ENCODE results near the gene AKR1C3. TPM values are rescaled to one million over a fixed set of nuclear protein-coding genes. Genes with fewer than 3 reads are reported as not detected.
"Not testable (repeated sequence)": the region's sequence is repeated elsewhere in the genome, so short reads cannot be mapped to it uniquely, and the experiment has no call there.

AKR1C3 gene
- 10 to 100 TPM; 63.2 to 79.0 (median 74.3) TPM for polyA plus RNA-seq (ENCODE audit: insufficient read length in 3 of 3)

DNA sequence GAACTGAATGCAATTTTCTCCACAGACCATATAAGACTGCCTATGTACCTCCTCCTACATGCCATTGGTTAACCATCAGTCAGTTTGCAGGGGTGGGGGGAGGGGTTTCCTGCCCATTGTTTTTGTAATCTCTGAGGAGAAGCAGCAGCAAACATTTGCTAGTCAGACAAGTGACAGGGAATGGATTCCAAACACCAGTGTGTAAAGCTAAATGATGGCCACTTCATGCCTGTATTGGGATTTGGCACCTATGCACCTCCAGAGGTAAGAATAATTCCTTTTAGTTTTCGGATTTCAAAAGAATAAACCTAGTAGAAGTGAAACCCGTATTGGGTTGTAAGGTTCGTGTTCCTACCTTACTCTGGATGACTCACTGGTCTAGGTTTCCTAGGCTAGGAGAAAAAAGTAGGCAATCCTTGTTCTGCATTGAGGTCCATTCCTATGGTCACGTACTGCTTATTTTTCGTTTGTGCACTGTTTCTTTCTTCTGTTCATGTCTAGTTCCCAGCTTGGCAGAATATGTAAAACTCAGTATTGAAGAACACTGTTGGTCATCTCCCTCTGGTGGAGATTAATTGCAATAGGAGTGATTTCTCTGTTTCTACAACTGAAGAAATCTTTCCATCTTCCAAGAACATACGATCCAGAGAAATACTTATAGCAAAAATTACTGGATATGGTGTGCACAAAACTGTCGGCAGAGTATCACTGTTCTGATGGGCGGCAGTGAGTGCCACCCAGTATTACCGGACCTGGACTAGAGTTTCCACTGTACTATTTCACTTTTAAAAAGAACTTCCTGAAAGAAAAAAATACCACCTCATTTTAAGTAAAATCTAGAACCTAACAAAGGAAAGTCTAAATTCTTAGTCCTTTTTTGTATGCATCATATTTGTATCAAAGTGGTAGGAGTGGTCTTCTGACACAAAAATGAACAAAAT is at the start of gene AKR1C3:
AKR1C3 (plus strand) TSS at position 150 of the 941 bp plus-strand sequence; CDS start at position 181, 31 bp downstream.
- no peak for DNase-seq (ENCODE audit: low read depth in 3 of 3, low spot score in 2 of 3)

DNA sequence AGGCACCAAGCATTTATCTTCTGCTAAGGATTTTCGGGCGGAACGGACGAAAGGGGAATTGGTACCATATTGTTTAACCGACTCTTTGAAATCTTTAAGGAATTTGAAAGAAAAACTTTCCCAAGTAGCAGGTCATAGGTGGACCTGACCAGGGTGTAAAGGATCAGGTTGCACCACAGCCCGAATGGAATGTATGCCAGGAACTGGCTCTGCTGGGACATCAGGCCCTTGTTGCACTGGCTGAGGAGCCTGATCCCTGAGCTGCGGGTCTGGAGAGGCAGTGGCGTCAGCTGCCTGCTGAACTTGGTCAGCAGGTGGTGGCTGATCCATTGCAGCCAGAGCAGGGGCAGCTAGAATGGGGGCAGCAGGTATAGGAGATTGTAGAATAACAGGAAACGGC is 49.1 kb upstream of the AKR1C3 start:
- DNase-seq (ENCODE audit: low read depth in 3 of 3, low spot score in 2 of 3) = no peak

DNA sequence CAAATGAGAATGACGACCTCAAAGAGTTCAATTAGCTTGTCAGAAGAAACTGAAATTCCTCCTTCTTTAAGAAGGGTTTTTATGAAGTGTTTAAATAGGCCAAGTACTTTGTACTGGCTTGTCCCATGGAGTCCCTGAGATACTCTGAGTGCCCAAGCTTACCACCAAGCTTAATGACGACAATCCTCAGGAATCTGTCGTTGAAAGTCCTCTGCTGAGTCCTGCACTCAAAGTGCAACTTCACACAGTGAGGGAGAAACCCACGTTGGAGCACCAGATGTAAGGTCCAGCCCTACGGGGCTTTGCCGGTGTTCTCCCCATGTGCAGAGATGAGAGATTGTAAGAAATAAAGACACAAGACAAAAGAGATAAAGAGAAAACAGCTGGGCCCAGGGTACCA is 47.8 kb upstream of the AKR1C3 start:
- no peak for DNase-seq (ENCODE audit: low read depth in 3 of 3, low spot score in 2 of 3)

DNA sequence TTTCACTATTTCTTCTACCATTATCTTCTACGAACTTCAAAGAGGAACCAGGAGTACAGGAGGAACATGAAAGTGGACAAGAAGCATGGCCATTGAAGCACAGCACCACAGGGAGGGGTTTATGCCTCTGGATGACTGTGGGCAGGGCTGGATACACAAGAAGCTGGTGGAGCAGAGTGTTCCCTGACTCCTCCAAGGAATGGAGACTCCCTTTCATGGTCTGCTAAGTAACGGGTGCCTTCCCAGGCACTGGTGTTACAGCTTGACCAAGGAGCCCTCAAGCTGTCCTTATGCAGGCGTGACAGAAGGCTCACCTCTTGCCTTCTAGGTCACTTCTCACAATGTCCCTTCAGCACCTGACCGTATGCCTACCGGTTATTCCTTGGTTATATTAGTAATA is 47.2 kb upstream of the AKR1C3 start:
- not testable (repeated sequence) for DNase-seq (ENCODE audit: low read depth in 3 of 3, low spot score in 2 of 3)

DNA sequence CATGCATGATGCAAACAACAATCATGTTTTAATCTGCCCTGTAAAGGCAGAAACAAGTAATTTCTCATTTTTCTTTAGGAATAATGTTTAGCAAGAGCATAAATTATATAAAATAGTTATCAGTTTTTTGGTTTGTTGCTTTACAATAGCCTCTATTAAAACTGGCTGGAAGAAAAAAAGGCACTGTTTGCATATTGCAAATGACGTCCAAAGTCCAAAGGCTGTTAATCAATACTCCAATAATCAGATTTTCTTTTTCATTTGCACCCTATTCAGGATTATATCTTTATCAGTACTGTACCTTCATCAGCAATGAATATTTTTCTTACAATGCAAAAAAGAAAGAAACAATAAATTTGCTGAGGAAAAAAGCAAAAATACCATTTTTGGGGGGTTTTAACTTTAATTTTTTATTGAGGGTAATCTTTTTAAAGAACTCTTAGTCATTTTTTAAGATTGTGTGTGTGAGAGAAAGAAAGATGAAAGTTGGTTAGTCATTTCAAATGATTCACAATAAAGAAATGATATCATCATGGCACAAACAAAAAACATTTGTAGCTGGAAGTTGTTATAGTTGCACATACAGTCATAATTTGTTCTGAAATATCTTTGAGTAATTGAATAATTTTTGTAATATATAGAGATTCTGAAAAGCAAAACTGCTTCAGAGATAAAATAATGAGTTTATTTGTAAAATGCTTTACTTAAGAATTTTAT is 46.1 kb upstream of the AKR1C3 start:
- no peak for DNase-seq (ENCODE audit: low read depth in 3 of 3, low spot score in 2 of 3)

DNA sequence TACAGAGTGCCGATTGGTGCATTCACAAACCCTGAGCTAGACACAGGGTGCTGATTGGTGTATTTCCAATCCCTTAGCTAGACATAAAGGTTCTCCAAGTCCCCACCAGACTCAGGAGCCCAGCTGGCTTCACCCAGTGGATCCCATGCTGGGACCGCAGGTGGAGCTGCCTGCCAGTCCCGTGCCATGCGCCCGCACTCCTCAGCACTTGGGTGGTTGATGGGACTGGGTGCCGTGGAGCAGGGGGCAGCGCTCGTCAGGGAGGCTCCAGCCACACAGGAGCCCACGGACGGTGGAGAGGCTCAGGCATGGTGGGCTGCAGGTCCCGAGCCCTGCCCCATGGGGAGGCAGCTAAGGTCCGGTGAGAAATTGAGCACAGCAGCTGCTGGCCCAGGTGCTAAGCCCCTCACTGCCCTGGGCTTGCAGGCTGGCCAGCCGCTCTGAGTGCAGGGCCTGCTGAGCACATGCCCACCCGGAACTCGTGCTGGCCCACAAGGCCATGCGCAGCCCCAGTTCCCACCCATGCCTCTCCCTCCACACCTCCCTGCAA is 41.2 kb upstream of the AKR1C3 start:
- DNase-seq (ENCODE audit: low read depth in 3 of 3, low spot score in 2 of 3) = not testable (repeated sequence)

DNA sequence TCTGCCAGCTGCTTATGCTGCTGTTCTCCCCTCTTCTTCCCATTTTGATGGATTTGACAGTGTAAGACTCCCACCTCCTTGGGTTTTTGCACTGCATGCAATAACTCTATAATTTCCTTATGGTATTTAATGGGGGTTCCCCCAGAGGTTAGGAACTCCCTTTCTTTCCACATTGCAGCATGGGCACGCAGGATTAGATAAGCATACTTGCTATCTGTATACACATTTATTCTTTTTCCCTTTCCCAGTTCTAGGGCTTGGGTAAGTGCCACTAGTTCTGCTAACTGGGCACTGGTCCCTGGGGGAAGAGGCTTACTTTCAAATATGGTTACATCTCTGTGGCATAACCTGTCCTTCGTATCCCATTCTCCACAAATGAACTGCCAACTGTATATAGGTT is 39.4 kb upstream of the AKR1C3 start:
- not testable (repeated sequence) for DNase-seq (ENCODE audit: low read depth in 3 of 3, low spot score in 2 of 3)

DNA sequence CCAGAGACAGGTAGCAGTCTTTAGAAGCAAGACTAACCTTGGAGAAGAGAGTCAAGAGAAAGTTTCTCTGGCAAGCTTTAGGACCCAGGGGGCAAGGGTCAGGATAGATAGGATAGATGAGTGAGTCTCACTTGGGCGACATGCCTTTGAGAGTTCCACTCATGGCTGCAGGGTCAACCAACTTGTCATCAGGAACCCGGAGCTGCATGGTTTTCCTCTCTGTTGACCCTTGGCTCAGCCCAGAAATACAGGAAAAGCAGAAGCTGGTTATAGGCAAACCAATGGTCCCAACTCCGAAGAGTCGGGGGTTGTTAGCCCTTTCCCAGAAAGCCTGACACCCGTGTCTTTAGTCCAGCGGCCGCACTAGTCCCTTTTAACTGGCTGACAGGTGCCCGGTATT is 34.9 kb upstream of the AKR1C3 start:
- DNase-seq (ENCODE audit: low read depth in 3 of 3, low spot score in 2 of 3) = not testable (repeated sequence)

DNA sequence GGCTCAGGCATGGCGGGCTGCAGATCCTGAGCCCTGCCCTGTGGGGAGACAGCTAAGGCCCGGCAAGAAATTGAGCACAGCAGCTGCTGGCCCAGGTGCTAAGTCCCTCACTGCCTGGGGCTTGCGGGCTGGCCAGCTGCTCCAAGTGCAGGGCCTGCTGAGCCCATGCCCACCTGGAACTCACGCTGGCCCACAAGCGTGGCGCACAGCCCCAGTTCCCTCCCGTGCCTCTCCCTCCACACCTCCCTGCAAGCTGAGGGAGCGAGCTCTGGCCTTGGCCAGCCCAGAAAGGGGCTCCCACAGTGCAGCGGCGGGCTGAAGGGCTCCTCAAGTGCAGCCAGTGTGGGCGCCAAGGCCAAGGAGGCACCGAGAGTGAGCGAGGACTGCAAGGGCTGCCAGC is 33.4 kb upstream of the AKR1C3 start:
- not testable (repeated sequence) for DNase-seq (ENCODE audit: low read depth in 3 of 3, low spot score in 2 of 3)

DNA sequence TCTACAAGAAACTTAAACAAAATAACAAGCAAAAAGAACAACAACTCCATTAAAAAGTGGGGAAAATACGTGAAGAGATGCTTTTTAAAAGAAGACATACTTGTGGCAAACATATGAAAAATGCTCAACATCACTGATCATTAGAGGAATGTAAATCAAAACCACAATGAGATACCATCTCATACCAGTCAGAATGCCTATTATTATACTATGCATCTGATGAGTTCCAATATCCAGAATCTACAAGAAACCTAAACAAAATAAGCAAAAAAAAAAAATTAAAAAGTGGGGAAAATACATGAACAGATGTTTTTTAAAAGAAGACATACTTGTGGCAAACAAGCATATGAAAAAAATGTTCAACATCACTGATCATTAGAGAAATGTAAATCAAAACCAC is 29.6 kb upstream of the AKR1C3 start:
- DNase-seq (ENCODE audit: low read depth in 3 of 3, low spot score in 2 of 3) = no peak

DNA sequence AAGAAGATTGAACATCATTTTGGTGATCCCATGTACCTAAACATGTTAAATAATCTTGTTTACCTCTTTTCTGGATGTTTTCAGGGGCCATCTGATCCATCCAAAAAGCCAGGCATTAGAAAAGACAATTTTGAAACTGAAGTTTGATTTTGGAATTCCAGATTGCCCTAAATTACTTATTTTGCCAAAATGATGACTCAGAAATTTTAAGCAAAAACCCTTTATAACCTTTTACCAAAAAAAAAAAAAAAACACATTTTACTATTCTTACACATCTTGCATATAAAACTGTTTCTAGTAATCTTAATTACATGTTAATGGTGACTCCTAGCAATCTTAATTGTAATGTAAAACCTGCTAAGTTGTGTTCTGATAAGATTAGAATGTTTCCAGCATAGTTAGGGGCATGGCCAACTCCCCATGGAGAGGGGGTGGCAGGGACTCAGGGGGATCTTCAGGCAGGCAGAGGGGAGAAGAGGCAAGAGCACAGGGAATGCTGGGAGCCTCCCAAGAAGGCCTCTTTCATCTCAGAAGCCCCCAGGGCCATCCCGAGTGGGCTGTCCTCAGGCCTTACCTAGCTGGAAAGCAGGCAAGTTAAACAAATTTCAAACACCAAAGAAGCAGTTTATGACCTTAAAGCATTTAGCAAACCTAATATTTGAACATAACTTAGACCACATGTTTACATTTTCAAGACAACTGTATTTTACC is 25.8 kb upstream of the AKR1C3 start:
- no peak for DNase-seq (ENCODE audit: low read depth in 3 of 3, low spot score in 2 of 3)

DNA sequence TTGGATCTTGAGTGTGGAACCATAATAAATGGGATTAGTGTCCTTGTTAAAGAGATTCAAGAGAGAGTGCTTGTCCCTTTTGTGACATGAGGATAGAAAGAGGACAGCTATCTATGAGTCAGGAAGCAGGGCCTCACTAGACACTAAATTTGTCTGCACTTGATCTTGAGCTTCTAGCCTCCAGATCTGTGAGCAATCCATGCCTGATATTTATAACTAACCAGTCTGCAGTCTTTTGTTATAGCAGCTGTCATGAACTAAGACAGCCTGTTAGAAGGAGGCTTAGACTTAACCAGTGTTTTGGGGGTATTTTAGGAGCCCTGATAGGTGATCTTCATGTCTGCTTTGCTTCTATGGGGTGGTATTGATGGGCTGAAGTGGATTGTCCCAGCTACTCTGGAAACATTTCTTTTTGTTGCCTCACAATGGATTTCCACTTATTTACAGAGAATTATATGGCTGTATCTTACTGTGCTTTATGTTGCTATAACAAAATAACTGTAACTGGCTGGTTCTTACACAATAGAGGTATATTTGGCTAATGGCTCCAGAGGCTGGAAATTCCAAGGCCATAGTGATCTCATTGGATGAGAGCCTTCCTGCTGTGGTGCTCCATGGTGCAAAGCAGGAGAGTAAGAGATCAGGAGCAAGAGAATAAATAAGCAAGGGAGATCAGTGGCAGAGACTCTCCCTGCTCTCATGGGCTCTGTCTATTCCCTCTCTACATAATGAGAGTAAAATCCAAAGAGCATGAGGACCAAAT is 23.4 kb upstream of the AKR1C3 start:
- DNase-seq (ENCODE audit: low read depth in 3 of 3, low spot score in 2 of 3) = no peak

DNA sequence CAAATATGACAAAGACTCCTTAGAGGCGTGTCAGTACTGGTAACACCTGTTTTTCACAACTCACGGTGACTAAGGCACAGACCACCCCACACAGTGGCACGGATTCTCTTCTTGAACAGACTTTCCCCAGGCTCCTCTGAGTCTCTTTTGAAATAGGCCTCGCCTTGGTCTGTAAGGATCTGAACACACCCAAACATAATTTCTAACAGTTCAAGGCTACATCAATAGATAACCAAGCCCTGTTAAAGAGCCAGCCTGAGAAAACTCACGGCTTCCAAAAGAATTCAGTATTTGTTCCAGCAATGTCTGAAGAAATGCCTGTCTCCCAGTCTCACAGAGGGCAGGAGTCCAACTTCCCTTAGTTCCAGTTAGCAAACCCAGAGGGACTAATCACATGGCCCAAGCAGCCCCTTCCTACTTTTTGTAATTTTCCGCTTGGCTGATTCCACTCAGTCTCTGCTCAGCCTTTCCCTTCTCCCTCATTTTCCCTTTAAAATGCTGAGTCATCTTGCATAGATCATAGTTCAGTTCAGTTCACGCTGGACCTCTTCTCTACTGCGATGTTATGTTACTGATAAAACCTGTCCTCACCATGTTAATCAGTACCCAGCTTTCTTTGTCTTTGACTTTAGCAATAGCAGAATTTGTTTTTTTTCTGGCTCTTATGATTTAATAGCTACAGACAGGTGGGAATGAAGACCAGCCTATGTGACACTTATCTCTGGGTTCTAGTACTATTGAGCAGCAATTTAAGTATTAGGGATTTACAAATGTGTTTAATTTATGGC is 22.6 kb upstream of the AKR1C3 start:
- DNase-seq (ENCODE audit: low read depth in 3 of 3, low spot score in 2 of 3) = peak; percentile 58 to 82 (median 74)

DNA sequence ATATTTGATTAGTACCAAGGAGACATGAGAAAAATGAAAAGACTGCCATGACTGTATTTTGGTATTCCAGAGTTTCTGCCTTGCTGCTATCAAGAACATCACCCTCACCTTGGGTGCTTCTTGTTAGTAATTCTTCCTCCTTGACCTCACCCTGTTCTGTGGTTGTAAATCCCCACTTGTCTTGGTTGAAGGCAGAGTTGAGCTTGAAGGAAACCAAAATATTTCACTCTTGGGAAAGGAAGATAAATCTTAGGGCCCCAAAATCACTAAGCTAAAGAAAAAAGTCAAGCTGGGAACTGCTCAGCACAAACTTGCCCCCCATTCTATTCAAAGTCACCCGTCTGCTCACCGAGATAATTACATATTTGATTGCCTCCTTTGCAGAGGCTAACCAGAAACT is 20.6 kb upstream of the AKR1C3 start:
- no peak for DNase-seq (ENCODE audit: low read depth in 3 of 3, low spot score in 2 of 3)

DNA sequence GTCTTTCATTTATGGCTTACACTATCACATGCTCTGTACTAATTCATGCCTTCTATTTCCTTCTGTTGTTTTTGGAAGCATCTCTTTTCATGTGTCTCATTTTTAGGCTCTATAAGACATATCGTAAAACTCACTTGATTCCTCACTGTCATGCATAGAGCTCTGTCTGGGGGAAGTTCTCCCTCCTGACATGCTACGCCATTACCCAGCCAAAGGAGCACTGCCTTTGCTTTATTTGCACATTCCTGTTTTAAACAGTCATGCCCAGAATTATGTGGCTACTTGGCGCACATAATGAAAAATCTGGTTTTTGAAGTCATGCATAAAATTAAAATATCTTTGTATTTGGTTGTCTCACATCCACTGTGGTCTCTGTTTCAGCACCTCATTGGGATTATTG is 17.6 kb upstream of the AKR1C3 start:
- DNase-seq (ENCODE audit: low read depth in 3 of 3, low spot score in 2 of 3) = no peak

DNA sequence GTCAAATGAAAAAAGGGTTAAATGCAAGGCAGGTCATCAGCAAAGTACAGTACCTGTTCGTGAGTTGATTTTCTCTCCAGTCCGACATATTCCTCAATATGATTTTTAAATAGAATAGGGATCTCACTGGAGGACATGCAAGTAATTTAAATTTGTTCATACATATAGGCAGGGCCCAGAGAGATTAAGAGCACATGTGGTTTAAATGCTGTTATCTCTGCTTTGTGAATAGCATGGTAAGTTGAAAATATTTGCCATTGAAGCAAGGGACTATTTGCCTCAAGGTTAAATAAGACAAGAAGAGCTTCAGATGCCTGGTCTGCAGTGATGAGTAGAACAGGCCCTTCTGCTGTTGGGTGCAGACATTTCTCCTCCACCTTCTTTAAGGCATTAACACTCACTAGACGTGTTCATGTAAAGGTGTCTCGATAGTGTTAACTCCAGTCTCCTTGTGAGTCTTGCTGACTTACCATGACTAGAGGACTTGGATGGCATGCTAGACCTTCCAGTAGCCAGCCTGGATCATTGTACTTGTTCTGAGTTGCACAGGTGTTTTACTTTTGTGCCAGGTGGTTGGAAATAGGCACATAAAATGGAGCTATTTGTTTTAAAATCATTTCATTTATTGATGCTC is 15.6 kb upstream of the AKR1C3 start:
- no peak for DNase-seq (ENCODE audit: low read depth in 3 of 3, low spot score in 2 of 3)

DNA sequence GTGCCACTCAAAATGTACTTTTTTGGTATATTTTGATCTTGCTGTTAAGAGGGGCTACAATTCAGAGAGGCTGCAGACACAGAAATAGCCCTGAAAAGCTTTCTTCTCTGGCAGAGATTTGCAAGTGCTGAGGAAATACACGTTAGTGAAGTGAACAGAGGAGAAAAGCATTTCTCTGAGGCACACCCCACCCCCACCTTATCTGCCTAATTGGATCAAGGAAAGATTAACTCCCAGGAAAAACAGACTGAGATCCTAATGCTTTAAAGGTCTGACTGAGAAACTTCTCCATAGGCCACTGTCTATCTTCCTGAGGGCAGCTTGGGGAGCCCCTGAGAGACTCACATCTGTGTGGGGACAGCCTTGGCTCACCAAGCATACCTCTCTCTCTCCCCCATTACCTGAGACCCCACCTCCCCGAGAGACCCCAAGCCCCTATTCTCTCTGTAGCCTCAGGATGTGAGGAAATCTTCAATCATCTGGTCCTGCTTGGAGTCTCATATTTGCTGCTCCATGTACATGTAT is 14.8 kb upstream of the AKR1C3 start:
- DNase-seq (ENCODE audit: low read depth in 3 of 3, low spot score in 2 of 3) = no peak

DNA sequence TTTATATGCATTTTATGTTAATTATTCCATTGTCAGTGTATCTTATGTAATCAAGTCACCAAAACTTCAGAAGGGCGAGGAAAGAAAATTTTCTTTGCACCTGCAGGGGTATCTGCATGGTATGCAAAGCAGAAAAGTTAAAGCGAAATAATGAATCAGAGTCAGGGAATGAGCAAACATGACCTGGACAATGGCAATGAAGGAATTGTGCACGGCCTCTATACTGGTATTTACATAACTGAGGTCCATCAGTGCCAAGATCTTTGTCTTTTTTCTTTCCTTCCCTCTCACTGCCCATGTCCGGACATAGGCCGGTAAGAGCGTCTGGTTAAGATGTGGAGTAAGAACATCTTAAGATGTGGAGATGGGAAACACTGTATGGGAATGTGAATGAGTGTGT is 14.4 kb upstream of the AKR1C3 start:
- no peak for DNase-seq (ENCODE audit: low read depth in 3 of 3, low spot score in 2 of 3)

DNA sequence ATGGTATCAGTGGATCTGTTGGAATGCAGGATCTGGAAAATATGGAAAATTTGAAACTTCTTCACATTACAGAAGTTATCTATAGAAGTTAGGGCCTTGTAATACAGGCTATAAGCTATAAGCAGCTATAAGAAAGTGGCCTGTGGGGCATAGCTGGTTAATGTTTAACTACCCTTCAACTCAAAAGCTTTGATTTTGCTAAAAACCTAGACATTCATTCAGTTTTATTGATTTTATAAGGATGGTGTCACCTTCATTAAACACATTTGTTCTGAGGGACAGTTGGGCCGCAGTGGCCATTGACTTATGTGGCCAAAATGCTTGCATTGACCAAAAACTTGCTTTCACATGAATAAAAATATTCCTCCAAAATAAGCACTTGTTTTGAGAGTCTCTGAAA is 13.1 kb upstream of the AKR1C3 start:
- DNase-seq (ENCODE audit: low read depth in 3 of 3, low spot score in 2 of 3) = no peak
